A673 (cell line): ENCODE measurements around the gene MGMT. TPM values are rescaled to one million over a fixed set of nuclear protein-coding genes. Genes with fewer than 3 reads are reported as not detected.
"Not testable (repeated sequence)": the region's sequence is repeated elsewhere in the genome, so short reads cannot be mapped to it uniquely, and the experiment has no call there.

ENCODE experiments used
- BruUV-seq: library from RNA; stranded (reverse); fragments of 400-500 nt; replicated peaks from 2 replicates; lab custom pipeline; 2021; lab: Mats Ljungman, UMichigan
- CTCF ChIA-PET: fragments of 300-600 bp; sonication (Branson Sonifier 250); formaldehyde crosslinking; loops from one replicate; lab custom pipeline; 2022; ENCODE audit warnings: antibody characterized with exemption; lab: Charles Lee
- POLR2A ChIA-PET: fragments of 300-600 bp; sonication (Branson Sonifier 250); formaldehyde crosslinking; loops from one replicate; lab custom pipeline; 2022; ENCODE audit warnings: antibody characterized with exemption; ENCODE audit not compliant: low non-redundant PET; lab: Charles Lee
- DNase-seq: peaks from one replicate; pipeline ENCODE4 v3.0.0-alpha.2; 2015; ENCODE audit warnings: low spot score
- H3K27ac ChIP-seq: fragments of 200-600 bp; sonication (generic); 2 replicates; pipeline ENCODE4 v1.5.1; 2016; ENCODE audit warnings: mixed run types, low read depth, mild to moderate bottlenecking, mixed read lengths, antibody characterized with exemption, low read length; ENCODE audit not compliant: poor library complexity, severe bottlenecking
- H3K27me3 ChIP-seq: fragments of 200-600 bp; sonication (generic); replicated peaks from 2 replicates; pipeline ENCODE4 v1.6.1; 2017; ENCODE audit warnings: mixed run types, low read depth, mild to moderate bottlenecking, mixed read lengths, antibody characterized with exemption, low read length; ENCODE audit not compliant: insufficient read depth, poor library complexity
- H3K36me3 ChIP-seq: fragments of 200-600 bp; sonication (generic); 2 replicates; pipeline ENCODE4 v1.6.1; 2016; ENCODE audit warnings: mixed run types, mild to moderate bottlenecking, mixed read lengths, antibody characterized with exemption, low read length; ENCODE audit not compliant: insufficient read depth, poor library complexity, severe bottlenecking
- H3K4me1 ChIP-seq: fragments of 200-600 bp; sonication (generic); 2 replicates; pipeline ENCODE4 v1.6.1; 2017; ENCODE audit warnings: mixed run types, mild to moderate bottlenecking, mixed read lengths, antibody characterized with exemption, low read length; ENCODE audit not compliant: insufficient read depth, poor library complexity, severe bottlenecking
- H3K4me3 ChIP-seq: fragments of 200-600 bp; sonication (generic); 2 replicates; pipeline ENCODE4 v1.5.1; 2016; ENCODE audit warnings: low read depth, mixed run types, mild to moderate bottlenecking, mixed read lengths, low read length; ENCODE audit not compliant: poor library complexity, severe bottlenecking
- H3K9me3 ChIP-seq: fragments of 200-600 bp; sonication (generic); 2 replicates; pipeline ENCODE4 v1.6.1; 2016; ENCODE audit warnings: mixed run types, low read depth, mild to moderate bottlenecking, mixed read lengths, antibody characterized with exemption, low read length; ENCODE audit not compliant: poor library complexity, severe bottlenecking
- EZH2 ChIP-seq: fragments of 200-600 bp; sonication (generic); IDR thresholded peaks from 2 replicates; pipeline ENCODE4 v1.6.1; 2017; ENCODE audit warnings: borderline replicate concordance, low read depth, mild to moderate bottlenecking, mixed read lengths, antibody characterized with exemption, low read length; ENCODE audit not compliant: poor library complexity, severe bottlenecking
- intact Hi-C: fragments of 100-400 bp; cut with micrococcal nuclease; formaldehyde crosslinking; loops from one replicate; pipeline ENCODE4 v1.10.0; 2022; ENCODE audit not compliant: unreplicated experiment
- total RNA-seq: library from RNA; stranded (reverse); gene quantifications from 2 replicates; pipeline ENCODE4 v1.2.3, GENCODE V29; 2021
- TF ChIP-seq, protein P1 (sequence below): fragments of 300-800, 200-600 bp; sonication (generic); conservative IDR thresholded peaks from 2 replicates; pipeline ENCODE4 v1.5.1; 2017; ENCODE audit warnings: low read depth, mild to moderate bottlenecking, antibody characterized with exemption, low read length, moderate library complexity, mixed read lengths

MGMT gene
- total RNA-seq, 1 experiment from 2014 or later: 19.5 TPM

DNA sequence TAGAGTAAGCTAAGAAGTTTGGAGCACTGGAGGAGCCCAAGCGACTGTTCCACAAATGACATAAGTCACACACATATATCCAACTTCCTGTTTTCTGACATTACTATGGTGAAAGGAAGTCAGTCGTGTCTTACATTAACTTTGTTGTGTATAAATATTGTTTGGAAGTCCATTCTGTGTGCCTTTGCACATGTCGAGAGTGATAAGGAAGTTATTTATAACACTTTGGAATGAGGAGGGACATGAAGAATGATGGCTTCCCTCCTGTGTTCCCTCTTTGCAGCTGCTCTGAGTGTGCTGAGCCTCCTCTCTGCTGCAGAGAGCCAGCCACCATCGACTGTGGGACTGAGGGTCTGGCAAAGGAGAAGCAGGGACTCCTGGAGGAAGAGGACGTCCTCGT, 40.4 kb upstream of the MGMT start:
- no peak overlapping the region for H3K27ac ChIP-seq
- ChIA-PET CTCF (no interaction called here), POLR2A (interaction anchor here (0.6 kb wide), 1 partner anchor 98 kb away, joined by 9 read pairs; no protein-coding TSS in a partner anchor)
- H3K4me1 ChIP-seq: no peaks in the 10 kb centered on the region
- BruUV-seq: no TSS peak
- no peaks in the 10 kb centered on the region for H3K27me3 ChIP-seq
- H3K9me3 ChIP-seq: no peaks in the 10 kb centered on the region
- intact Hi-C loops: no loop called here
- no peak overlapping the region for H3K4me3 ChIP-seq
- DNase-seq: no peak
- TF ChIP-seq, protein P1, sequence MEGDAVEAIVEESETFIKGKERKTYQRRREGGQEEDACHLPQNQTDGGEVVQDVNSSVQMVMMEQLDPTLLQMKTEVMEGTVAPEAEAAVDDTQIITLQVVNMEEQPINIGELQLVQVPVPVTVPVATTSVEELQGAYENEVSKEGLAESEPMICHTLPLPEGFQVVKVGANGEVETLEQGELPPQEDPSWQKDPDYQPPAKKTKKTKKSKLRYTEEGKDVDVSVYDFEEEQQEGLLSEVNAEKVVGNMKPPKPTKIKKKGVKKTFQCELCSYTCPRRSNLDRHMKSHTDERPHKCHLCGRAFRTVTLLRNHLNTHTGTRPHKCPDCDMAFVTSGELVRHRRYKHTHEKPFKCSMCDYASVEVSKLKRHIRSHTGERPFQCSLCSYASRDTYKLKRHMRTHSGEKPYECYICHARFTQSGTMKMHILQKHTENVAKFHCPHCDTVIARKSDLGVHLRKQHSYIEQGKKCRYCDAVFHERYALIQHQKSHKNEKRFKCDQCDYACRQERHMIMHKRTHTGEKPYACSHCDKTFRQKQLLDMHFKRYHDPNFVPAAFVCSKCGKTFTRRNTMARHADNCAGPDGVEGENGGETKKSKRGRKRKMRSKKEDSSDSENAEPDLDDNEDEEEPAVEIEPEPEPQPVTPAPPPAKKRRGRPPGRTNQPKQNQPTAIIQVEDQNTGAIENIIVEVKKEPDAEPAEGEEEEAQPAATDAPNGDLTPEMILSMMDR: no peak
- TF ChIP-seq EZH2: no peak
- H3K36me3 ChIP-seq: no peaks in the 10 kb centered on the region

DNA sequence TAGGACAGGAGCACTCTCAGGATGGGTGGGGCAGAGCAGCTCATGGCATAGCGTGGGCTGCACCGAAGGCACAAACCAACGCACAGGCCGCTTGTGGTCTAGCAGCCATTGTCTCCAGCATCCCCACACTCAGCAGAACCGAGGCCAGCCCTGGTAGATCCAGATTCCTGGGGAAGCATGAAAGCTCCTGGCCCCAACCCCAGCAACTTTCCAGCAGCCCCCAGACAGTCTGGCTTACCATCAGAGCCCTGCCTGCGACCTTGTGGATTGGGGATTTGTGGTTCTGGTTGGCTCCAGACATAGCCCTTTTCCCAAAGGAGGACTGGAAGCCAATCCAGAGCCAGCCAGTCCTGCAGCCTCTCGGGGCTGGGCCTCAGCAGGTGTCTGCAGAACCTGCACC, 33.8 kb upstream of the MGMT start:
- Histone ChIP-seq H3K4me1 (no peaks in the 10 kb centered on the region), H3K27me3 (no peaks in the 10 kb centered on the region), H3K9me3 (no peaks in the 10 kb centered on the region), H3K4me3 (no peak overlapping the region), H3K27ac (no peak overlapping the region), H3K36me3 (no peaks in the 10 kb centered on the region)
- ChIA-PET POLR2A (no interaction called here), CTCF (no interaction called here)
- TF ChIP-seq EZH2: no peak
- TF ChIP-seq, protein P1: no peak
- intact Hi-C loops: no loop called here
- BruUV-seq: no TSS peak
- DNase-seq: no peak

DNA sequence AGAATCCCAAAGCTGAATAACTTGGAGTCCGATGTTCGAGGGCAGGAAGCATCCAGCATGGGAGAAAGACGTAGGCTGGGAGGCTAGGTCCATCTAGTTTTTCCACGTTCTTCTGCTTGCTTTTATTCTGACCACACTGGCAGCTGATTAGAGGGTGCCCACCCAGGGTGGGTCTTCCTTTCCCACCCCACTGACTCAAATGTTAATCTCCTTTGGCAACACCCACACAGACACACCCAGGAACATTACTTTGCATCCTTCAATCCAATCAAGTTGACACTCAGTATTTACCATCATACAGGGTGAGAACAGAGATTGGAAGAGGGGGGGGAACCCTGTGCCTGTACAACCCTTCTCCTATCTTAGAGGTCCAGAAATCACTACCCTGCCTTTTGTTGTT, 31.3 kb upstream of the MGMT start:
- H3K9me3 ChIP-seq, H3K27me3 ChIP-seq, DNase-seq, H3K4me1 ChIP-seq, H3K36me3 ChIP-seq, CTCF ChIA-PET, H3K27ac ChIP-seq, BruUV-seq, POLR2A ChIA-PET, H3K4me3 ChIP-seq, intact Hi-C loops: not testable (repeated sequence)

DNA sequence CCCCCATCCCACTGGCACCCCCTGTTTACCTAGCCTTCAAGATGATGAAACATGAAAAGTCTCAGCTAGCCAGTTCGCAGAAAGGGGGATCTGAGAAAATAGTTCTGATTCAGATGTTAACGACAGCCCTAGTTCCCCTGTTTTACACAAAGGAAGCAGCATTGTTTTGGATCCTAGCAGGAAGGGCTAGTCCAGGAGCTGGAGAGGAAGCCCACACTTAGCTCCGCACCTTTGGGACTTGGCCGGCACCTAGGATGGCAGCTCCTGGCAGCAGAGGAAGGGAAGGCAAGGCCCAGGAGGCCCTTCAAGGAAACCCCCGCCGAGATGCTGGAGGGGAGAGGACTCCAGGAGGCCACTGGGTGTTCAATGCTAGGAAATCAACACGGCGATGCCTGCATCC, 29.0 kb upstream of the MGMT start:
- BruUV-seq: no TSS peak
- no peaks in the 10 kb centered on the region for H3K9me3 ChIP-seq
- ChIA-PET POLR2A (no interaction called here), CTCF (no interaction called here)
- intact Hi-C loops: no loop called here
- TF ChIP-seq, protein P1: no peak
- TF ChIP-seq EZH2: no peak
- no peaks in the 10 kb centered on the region for H3K36me3 ChIP-seq
- no peaks in the 10 kb centered on the region for H3K27me3 ChIP-seq
- no peak overlapping the region for H3K27ac ChIP-seq
- H3K4me1 ChIP-seq: no peaks in the 10 kb centered on the region
- H3K4me3 ChIP-seq: no peak overlapping the region
- no peak for DNase-seq
